HG03045 (cell line): ENCODE data around the gene GGPS1.
"Not testable (repeated sequence)": the region's sequence is repeated elsewhere in the genome, so short reads cannot be mapped to it uniquely, and the experiment has no call there.

Experiments
- ATAC-seq: cut with Tn5 transposase; IDR thresholded peaks from one replicate; pipeline ENCODE4 v1.9.1; 2021; ENCODE audit warnings: mild to moderate bottlenecking, moderate library complexity; ENCODE audit not compliant: unreplicated experiment

GGPS1 gene

DNA sequence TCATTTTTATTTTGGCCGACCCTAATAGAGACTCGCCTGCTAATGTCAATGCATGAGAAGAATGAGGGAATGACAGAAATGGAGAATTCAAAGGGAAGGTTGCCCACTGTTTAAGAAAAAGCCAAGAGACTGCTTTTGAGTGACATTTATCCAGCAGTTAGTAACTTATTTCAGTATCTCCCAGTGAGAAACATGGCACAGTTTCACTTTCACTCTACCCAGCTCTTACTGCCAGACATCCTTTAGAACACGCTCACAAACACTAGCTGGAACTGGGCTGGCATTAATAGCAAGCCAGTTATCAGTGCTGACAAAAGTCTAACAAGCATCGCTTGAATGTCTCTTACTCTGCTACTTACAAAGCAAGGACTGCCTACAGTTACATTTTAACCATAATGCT, 8.5 kb downstream of the GGPS1 start:
- ATAC-seq: no peak

DNA sequence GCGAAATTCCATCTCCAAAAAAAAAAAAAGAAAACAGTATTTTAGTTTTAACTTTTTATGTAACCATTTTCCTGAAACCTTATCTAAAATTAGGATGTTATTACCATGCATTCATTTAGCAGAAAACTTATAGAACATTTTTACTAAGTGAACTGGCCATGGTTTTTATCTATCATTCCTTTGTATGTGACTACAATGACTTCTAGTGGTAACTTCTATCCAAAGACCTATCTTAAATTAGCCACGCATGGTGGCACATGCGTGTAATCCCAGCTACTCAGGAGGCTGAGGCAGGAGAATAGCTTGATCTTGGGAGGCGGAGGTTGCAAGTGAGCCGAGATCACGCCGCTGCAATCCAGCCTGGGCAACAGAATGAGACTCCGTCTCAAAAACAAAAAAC, 11.4 kb downstream of the GGPS1 start:
- no peak for ATAC-seq

DNA sequence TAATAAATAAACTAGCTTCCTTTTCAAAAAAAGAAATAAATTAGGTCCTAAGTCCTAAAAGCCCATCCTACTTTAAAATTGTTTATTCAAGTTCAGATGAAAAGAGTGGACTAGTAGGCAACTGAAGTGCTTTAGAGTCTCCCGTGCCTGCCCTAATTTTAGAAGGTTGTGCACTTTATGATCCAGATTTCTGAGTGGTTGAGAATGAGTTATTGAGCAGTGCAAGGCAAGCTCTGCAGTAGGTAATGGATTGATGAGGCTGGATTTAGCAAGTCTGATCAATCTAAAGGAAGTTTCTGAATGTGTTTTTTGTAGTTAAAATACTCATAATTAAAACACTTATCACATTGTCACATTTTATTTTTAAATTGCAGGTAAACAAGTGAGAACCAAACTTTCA, 13.0 kb downstream of the GGPS1 start:
- no peak for ATAC-seq

DNA sequence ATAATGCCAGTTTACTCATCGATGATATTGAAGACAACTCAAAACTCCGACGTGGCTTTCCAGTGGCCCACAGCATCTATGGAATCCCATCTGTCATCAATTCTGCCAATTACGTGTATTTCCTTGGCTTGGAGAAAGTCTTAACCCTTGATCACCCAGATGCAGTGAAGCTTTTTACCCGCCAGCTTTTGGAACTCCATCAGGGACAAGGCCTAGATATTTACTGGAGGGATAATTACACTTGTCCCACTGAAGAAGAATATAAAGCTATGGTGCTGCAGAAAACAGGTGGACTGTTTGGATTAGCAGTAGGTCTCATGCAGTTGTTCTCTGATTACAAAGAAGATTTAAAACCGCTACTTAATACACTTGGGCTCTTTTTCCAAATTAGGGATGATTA, 13.7 kb downstream of the GGPS1 start:
- no peak for ATAC-seq

DNA sequence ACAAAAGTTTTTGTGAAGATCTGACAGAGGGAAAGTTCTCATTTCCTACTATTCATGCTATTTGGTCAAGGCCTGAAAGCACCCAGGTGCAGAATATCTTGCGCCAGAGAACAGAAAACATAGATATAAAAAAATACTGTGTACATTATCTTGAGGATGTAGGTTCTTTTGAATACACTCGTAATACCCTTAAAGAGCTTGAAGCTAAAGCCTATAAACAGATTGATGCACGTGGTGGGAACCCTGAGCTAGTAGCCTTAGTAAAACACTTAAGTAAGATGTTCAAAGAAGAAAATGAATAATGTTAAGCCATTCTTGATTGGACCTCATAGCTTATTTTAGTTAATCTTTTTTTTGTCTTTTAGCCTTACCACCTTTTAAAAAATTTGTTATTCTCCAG, 14.1 kb downstream of the GGPS1 start:
- ATAC-seq: no peak

DNA sequence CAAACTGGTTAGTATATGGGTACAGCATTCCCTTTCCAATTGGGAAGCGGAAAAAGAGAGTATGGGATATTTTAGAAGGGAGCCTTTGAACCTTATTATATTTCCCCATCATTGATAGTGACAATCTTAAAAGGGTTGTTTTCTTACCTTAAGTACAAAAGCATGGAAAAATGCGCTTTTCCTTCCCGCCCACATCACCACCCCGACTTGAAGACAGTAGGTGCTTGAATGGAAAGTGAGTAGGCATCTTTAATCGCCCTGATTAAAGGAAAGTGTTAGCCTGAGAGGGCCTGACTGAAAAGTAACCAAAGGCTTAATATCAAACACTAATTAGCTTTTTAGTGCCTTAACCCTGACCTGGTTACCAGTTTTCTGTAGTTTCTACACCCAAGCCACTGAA, 15.4 kb downstream of the GGPS1 start:
- ATAC-seq: no peak

DNA sequence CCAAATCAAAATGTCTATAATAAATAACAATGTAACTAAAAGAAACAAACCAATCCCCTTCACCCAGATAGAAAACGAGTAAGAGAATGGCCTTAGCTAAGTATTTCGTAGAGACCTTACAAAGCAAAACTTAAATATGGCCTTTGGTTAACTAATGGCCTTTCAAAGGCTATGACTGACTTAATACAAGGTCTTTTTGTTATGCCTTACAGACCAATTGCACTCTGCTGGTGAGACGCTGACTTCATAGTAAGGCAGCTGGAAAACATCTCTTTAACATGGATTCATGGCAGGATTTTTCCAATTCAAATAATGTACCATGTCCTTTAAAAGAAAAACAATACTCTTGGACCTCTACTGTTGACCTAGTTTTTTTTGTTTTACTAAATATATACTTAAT, 23.1 kb downstream of the GGPS1 start:
- ATAC-seq: no peak

DNA sequence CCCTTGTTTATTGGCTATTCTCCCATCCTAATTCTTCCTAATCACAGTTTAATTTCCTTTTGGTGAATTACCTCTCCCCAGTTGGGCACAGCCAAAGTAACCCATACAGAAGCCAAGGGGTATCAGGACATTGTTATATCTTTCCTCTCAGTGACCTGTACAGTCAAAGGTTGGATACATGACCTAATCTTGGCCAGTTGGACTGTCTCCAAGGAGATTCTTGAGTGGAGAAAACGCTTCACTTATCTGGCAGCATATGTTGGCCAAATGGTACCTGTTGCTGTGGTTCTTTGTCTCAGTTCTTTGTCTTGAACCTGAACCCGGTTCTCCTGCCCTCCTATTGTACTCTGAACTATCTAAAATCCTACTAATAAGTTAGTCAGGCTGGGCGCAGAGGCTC, 23.5 kb downstream of the GGPS1 start:
- no peak for ATAC-seq

DNA sequence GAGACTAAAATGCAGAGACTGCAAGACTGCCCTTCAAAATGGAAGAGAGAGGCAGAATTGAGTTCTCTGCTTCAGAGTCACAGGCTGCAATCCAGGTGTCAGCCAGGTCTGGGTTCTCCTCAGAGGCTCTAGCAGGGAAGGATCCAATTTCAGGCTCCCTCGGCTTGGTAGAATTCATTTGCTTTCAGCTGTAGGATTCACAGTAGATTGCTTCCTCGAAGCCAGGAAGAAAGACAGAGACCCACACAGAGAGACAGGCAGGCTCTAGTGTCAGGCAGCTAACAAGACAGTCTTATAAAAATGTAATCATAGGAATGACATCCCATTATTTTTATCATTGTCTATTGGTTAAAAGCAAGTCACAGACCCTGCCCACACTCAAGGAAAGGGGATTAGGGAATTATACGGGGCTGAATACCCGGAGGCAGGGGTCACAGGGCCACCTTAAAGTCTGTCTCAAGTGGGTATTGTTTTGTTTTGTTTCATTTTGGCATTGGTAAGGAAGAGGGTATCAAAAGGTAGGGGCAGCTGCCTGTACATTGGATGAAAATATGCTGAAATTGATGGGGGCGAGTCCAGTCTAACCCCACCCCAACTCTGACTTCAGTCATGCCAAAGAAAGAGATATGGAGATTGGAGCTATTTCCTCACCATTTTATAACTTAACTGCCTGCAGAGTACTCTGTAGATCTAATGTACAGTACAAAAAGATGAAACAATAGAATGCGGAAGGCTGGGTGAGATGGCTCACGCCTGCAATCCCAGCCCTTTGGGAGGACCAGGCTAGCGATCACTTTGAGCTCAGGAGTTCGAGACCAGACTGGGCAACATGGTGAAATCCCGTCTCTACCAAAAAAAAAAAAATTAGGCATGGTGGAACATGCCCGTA, 29.4 kb downstream of the GGPS1 start:
- no peak for ATAC-seq

DNA sequence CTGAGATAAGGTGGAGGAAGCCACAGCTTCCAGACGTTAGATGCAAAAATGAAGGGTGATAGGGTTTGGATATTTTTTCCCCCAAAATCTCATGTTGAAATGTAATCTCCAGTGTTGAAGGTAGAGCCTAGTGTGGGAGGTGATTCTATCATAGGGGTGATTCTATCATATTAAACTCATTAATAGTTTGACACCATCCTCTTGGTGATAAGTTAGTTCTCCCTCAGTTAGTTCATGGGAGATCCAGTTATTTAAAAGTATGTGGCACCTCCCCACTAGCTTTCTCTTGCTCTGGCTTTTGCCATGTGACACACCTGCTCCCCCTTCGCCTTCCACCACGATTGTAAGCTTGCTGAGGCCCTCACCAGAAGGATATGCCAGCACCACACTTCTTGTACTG, 30.5 kb downstream of the GGPS1 start:
- ATAC-seq: no peak

DNA sequence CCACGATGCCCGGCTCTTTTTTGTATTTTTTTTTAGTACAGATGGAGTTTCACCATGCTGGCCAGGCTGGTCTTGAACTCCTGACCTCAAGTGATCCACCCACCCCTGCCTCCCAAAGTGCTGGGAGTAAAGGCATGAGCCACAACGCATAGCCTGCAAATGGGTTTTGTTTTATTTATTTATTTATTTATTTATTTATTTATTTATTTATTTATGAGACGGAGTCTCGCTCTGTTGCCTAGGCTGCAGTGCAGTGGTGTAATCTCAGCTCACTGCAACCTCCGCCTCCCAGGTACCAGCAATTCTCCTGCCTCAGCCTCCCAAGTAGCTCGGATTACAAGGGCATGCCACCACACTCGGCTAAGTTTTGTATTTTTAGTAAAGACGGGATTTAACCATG, 35.8 kb downstream of the GGPS1 start:
- not testable (repeated sequence) for ATAC-seq

DNA sequence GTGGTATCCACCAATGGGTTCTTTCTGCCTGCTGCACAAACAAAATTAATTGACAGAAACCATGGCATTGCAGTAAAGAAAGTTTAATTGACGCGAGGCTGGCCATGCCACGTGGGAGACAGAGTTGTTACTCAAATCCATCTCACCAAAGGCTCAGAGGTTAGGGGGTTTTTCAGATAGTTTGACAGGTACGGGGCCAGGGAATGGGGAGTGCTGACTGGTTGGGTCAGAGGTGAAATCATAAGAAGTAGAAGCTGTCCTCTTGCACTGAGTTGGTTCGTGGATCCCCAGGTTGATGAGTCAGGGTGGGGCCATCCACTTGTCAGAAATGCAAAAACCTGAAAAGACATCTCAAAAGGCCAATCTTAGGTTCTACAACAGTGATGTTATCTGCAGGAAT, 37.9 kb downstream of the GGPS1 start:
- ATAC-seq: no peak

DNA sequence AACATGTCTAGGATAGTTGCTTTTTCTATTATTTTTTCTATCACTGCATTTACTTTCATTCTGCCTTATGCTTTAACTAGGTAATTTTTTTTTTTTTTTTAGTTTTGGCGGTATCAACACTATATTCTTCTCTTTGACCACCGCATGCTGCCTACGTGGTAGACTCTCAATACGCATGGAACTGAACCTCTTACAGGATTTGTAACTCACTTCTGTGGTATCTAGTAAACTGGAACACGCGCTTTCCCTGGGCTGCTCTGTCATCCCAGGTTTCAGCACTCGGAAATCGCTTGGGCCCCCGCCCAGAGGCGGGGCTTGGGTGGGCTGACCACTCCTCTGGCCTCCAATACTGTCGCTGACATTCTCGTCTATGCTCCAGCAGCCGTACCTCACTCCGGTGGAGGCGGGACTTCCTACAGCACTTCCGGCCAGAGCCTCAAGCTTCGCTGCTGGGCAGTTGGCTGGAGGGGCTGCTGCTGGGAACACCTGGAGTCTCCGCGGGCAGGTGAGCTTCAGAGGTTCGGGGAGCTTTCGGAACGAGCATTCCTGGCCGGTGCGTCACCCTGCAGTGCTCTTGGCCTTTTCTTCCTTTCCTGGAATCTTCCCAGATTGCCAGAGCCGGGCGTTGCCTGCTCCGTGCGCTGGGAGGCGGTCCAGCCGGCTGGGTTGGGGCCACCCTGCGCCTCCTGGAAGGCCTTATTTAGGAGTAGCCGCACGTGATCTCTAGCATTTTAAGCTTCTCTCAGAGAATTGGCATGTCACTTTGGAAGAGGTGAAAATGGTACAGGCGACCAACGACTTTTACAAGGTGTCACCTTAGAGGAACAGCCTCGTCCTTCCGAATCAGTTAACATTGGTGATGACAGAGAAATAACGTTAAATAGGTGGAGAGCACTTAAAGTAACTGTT, 38.9 kb downstream of the GGPS1 start, which contains the start of gene TBCE:
TBCE (plus strand) TSS at position 428 of the 909 bp plus-strand sequence. CDS start 12,623 bp downstream, outside the sequence.
- ATAC-seq: peak; percentile 100

DNA sequence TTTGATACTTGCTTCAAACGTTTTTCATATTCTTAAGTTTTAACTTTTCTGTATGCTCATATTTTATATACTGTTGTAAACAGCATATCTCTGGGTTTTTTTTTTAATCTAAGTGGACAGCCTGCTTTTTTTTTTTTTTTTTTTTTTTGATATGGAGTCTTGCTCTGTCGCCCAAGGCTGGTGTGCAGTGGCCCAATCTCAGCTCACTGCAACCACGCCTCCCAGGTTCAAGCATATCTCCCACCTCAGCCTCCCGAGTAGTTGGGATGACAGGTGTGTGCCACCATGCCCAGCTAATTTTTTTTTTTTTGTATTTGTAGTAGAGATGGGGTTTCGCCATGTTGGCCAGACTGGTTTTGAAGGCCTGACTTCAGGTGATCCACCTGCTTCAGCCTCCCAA, 40.1 kb downstream of the GGPS1 start:
- ATAC-seq: no peak

DNA sequence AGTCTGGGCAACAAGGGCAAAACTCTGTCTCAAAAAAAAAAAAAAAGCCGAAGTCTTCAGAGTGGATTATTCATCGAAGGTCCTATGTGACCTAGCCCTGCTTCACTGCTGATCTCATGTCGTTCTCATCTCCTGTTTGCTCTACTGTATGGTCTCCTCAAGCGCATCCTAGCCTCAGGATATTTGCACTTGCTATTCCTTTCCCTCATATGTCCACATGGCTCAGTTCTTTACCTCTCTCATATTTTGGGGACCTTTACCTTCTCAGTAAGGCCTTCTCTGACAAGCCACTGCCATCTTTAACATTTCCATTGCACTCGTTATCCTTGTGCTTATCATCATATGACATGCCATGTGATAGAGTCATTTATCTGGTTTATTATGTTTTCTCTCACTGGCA, 41.4 kb downstream of the GGPS1 start:
- ATAC-seq: no peak

DNA sequence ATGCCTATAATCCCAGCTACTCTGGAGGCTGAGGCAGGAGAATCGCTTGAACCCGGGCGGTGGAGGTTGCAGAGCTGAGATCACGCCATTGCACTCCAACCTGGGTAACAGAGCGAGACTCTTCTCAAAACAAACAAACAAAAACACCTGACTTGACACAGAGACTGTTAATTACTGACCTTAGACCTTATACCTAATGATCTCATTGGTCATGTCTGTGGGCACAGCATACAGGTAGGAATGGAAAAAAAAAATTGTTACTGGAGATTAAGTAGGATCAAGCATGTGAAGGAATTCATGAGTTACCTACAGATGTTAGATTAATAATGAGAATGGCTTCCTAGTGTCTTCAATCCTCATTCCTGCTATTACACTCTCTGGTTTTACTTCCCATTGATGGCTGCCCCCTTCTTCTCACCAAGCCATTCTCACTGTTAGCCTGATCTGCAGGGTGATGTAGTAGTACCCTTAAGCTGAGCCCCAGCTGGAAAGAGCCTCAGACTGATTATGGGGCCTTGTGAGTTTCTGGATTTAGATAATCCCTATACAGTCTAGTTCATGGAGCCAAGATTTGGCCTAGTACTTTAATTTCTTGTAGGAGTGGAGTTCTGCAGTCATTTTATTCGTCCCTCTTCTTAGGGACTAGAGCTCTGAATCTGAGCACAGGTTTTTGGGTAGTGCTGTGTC, 47.7 kb downstream of the GGPS1 start:
- no peak for ATAC-seq

DNA sequence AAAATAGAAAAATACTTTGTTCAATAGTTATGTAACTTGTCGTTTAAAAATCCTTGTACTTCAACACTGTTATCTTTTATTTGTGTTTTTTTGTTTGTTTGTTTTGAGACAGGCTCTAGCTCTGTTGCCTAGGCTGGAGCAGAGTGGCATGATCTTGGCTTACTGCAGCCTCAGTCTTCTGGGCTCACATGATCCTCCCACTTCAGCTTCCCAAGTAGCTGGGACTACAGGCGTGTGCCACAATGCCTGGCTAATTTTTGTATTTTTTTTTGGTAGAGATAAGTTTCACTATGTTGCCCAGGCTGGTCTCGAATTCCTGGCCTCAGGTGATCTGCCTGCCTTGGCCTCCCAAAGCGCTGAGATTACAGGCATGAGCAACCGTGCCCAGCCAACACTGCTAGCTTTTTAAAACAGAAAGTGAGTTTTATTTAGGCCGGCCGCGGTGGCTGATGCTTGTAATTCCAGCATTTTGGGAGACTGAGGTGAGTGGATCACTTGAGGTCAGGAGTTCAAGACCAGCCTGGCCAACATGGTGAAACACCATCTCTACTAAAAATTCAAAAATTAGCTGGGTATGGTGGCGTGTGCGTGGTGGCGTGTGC, 49.9 kb downstream of the GGPS1 start:
- ATAC-seq: not testable (repeated sequence)

DNA sequence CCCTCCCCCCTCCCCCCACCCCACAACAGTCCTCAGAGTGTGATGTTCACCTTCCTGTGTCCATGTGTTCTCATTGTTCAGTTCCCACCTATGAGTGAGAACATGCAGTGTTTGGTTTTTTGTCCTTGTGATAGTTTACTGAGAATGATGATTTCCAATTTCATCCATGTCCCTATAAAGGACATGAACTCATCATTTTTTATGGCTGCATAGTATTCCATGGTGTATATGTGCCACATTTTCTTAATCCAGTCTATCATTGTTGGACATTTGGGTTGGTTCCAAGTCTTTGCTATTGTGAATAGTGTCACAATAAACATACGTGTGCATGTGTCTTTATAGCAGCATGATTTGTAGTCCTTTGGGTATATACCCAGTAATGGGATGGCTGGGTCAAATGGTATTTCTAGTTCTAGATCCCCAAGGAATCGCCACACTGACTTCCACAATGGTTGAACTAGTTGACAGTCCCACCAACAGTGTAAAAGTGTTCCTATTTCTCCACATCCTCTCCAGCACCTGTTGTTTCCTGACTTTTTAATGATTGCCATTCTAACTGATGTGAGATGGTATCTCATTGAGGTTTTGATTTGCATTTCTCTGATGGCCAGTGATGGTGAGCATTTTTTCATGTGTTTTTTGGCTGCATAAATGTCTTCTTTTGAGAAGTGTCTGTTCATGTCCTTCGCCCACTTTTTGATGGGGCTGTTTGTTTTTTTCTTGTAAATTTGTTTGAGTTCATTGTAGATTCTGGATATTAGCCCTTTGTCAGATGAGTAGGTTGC, 53.8 kb downstream of the GGPS1 start:
- ATAC-seq: not testable (repeated sequence)

DNA sequence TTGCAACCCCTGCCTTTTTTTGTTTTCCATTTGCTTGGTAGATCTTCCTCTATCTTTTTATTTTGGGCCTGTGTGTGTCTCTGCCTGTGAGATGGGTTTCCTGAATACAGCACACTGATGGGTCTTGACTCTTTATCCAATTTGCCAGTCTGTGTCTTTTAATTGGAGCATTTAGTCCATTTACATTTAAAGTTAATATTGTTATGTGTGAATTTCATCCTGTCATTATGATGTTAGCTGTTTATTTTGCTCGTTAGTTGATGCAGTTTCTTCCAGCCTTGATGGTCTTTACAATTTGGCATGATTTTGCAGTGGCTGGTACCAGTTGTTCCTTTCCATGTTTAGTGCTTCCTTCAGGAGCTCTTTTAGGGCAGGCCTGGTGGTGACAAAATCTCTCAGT, 57.3 kb downstream of the GGPS1 start:
- ATAC-seq: not testable (repeated sequence)

DNA sequence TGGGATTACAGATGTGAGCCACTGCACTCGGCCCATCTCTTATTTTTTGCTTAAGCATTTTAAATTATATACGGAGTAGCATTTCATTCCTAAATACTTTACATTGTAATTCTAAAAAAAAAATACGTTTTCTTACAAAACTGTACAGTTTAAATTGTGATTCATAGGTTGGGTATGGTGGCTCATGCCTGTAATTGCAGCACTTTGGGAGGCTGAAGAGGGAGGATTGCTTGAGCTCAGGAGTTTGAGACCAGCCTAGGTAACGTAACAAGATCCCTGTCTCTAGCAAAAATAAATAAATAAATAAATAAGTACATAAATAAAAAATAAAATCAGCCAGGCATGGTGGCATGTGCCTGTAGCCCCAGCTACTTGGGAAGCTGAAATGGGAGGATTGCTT, 63.5 kb downstream of the GGPS1 start:
- no peak for ATAC-seq
